ENCODE measurements around the gene TAB2. TPM values are rescaled to one million over a fixed set of nuclear protein-coding genes. Genes with fewer than 3 reads are reported as not detected.

Gene TAB2
- total and polyA plus RNA-seq, 2 donors (not counting 3 experiments of a cell fraction or from before 2014, with no cell fraction given), result 26.0 to 37.4 TPM

- Histone ChIP-seq H3K36me3 (ENCODE audit: control insufficient read depth in 2 of 2, extremely low read depth in 1 of 2, insufficient read depth in 2 of 2, low read length in 2 of 2) (no peaks in the 10 kb centered on the region), H3K4me3 (replicated peaks in 1 of 3; ENCODE audit: insufficient read depth in 1 of 3, low read depth in 1 of 3, low read length in 3 of 3) (no peak overlapping the region), H3K4me2 (ENCODE audit: insufficient read depth, low read length) (no peak overlapping the region), H3K27me3 (ENCODE audit: control insufficient read depth in 2 of 2, insufficient read depth in 2 of 2, low read length in 2 of 2) (peaks cover 20 to 38% of the 10 kb centered on the region in 2 experiments), H4K20me1 (replicated peaks; ENCODE audit: control insufficient read depth, extremely low read depth, insufficient read depth, low read length) (no peaks in the 10 kb centered on the region), H3K9ac (replicated peaks; ENCODE audit: extremely low read depth, insufficient read depth, low read length) (no peak overlapping the region), H3K9me1 (replicated peaks; ENCODE audit: control insufficient read depth, extremely low read depth, insufficient read depth, low read length) (no peaks in the 10 kb centered on the region), H3K79me2 (ENCODE audit: control insufficient read depth, insufficient read depth, low read length) (no peaks in the 10 kb centered on the region), H2AFZ (ENCODE audit: low read depth, low read length) (no peak overlapping the region), H3K27ac (ENCODE audit: insufficient read depth, low read depth, low read length) (no peak overlapping the region), H3K4me1 (ENCODE audit: control insufficient read depth, extremely low read depth, insufficient read depth, low read length) (peaks cover 3% of the 10 kb centered on the region), H3K9me3 (replicated peaks; ENCODE audit: control insufficient read depth, insufficient read depth, low read length) (no peaks in the 10 kb centered on the region)
- POLR2A ChIA-PET, result no interaction called here
- CTCF ChIA-PET, result interaction anchor here (0.8 kb wide), 1 partner anchor 10 kb away, joined by 3 read pairs; no protein-coding TSS in a partner anchor
- BruUV-seq (replicated peaks), result no TSS peak
- DNase-seq (ENCODE audit: low read depth, low spot score), result no peak
- TF ChIP-seq FOS (IDR thresholded peaks at IDR 0.05; ENCODE audit: borderline replicate concordance, insufficient read depth, low read length), result no peak
- TF ChIP-seq EZH2 (IDR thresholded peaks at IDR 0.05; ENCODE audit: borderline replicate concordance, low read depth, low read length, severe bottlenecking), result no peak
- TF ChIP-seq CTCF (IDR thresholded peaks at IDR 0.05; ENCODE audit: extremely low read depth in 1 of 2, insufficient read depth in 1 of 2, low read depth in 1 of 2, low read length in 2 of 2), result no peak
- TF ChIP-seq JUN (IDR thresholded peaks at IDR 0.05; ENCODE audit: borderline replicate concordance, insufficient read depth, insufficient read length, low read depth), result no peak
- no peak for TF ChIP-seq MYC (IDR thresholded peaks at IDR 0.05; ENCODE audit: low read depth, low read length)
- no peak for TF ChIP-seq GATA2 (IDR thresholded peaks at IDR 0.05; ENCODE audit: insufficient read depth, insufficient read length, low read depth, low read length)
- no peak for TF ChIP-seq MAX (IDR thresholded peaks at IDR 0.05; ENCODE audit: insufficient read depth, insufficient read length)
- TF ChIP-seq POLR2A (IDR thresholded peaks at IDR 0.05; ENCODE audit: low read depth, low read length), result no peak
- TF ChIP-seq POLR2AphosphoS5 (IDR thresholded peaks at IDR 0.05; ENCODE audit: insufficient read depth, low read depth, low read length), result no peak
- dilution Hi-C loops (cut with MboI; ENCODE audit: extremely low pct_ligation_motif_present, low sequenced_read_pairs), result no loop called here
- no peak for FAIRE-seq
- intact Hi-C loops (cut with micrococcal nuclease), result no loop called here
Observed at GRCh38 chr6:149311293-149311692, 6.2 kb upstream of the TAB2 start.

All from endothelial cell of umbilical vein (primary cell).